ENCODE measurements around the gene ARAP1.

The ARAP1 gene

GRCh38 chr11:72786305-72787215, 34.4 kb upstream of the ARAP1 start:
- H3K4me3 ChIP-seq (replicated peaks; ENCODE audit: low read depth, low read length): peak overlapping the region; percentile 1; the same call in 1 of the 2 replicates
- H3K27me3 ChIP-seq (replicated peaks; ENCODE audit: control insufficient read depth, insufficient read depth, low read length): no peaks in the 10 kb centered on the region
- no peak for TF ChIP-seq CTCF (IDR thresholded peaks at IDR 0.05; ENCODE audit: insufficient read depth, low read length, poor library complexity, severe bottlenecking)
- no peak for DNase-seq (ENCODE audit: extremely low read depth, insufficient read length)
- no peaks in the 10 kb centered on the region for H3K36me3 ChIP-seq (ENCODE audit: control insufficient read depth, insufficient read depth, low read length)

- H3K27me3 ChIP-seq (replicated peaks; ENCODE audit: control insufficient read depth, insufficient read depth, low read length): no peaks in the 10 kb centered on the region
- DNase-seq (ENCODE audit: extremely low read depth, insufficient read length): no peak
- no peak for TF ChIP-seq CTCF (IDR thresholded peaks at IDR 0.05; ENCODE audit: insufficient read depth, low read length, poor library complexity, severe bottlenecking)
- no peak overlapping the region for H3K4me3 ChIP-seq (replicated peaks; ENCODE audit: low read depth, low read length)
- no peaks in the 10 kb centered on the region; the same call in 1 of the 2 replicates for H3K36me3 ChIP-seq (ENCODE audit: control insufficient read depth, insufficient read depth, low read length)
These were observed 32.5 kb upstream of the ARAP1 start for GRCh38 chr11:72784662-72785061.

- TF ChIP-seq CTCF (IDR thresholded peaks at IDR 0.05; ENCODE audit: insufficient read depth, low read length, poor library complexity, severe bottlenecking): no peak
These were observed 31.1 kb upstream of the ARAP1 start for GRCh38 chr11:72783144-72783905.

GRCh38 chr11:72782081-72782920, 30.1 kb upstream of the ARAP1 start:
- no peak for TF ChIP-seq CTCF (IDR thresholded peaks at IDR 0.05; ENCODE audit: insufficient read depth, low read length, poor library complexity, severe bottlenecking)
- Histone ChIP-seq H3K27me3 (replicated peaks; ENCODE audit: control insufficient read depth, insufficient read depth, low read length) (no peaks in the 10 kb centered on the region), H3K4me3 (replicated peaks; ENCODE audit: low read depth, low read length) (peak overlapping the region; percentile 59), H3K36me3 (ENCODE audit: control insufficient read depth, insufficient read depth, low read length) (no peaks in the 10 kb centered on the region; the same call in none of the 2 replicates)
- no peak for DNase-seq (ENCODE audit: extremely low read depth, insufficient read length)

More at GRCh38 chr11:72783144-72783905, 31.1 kb upstream of the ARAP1 start:
- Histone ChIP-seq H3K36me3 (ENCODE audit: control insufficient read depth, insufficient read depth, low read length) (no peaks in the 10 kb centered on the region; the same call in none of the 2 replicates), H3K4me3 (replicated peaks; ENCODE audit: low read depth, low read length) (no peak overlapping the region), H3K27me3 (replicated peaks; ENCODE audit: control insufficient read depth, insufficient read depth, low read length) (no peaks in the 10 kb centered on the region)
- DNase-seq (ENCODE audit: extremely low read depth, insufficient read length): no peak

- TF ChIP-seq CTCF (IDR thresholded peaks at IDR 0.05; ENCODE audit: insufficient read depth, low read length, poor library complexity, severe bottlenecking): no peak
- Histone ChIP-seq H3K36me3 (ENCODE audit: control insufficient read depth, insufficient read depth, low read length) (no peaks in the 10 kb centered on the region; the same call in none of the 2 replicates), H3K27me3 (replicated peaks; ENCODE audit: control insufficient read depth, insufficient read depth, low read length) (no peaks in the 10 kb centered on the region), H3K4me3 (replicated peaks; ENCODE audit: low read depth, low read length) (peak overlapping the region; percentile 62)
- DNase-seq (ENCODE audit: extremely low read depth, insufficient read length): peak; percentile 44
These were observed 29.3 kb upstream of the ARAP1 start for GRCh38 chr11:72781313-72782080.

Data from GM06990 (cell line).